Activated CD8-positive, alpha-beta memory T cell treated with anti-CD3 and anti-CD28 coated beads for 24 hours (primary cell): Measurements from ENCODE around the gene STX2.
"Not testable (repeated sequence)": the region's sequence is repeated elsewhere in the genome, so short reads cannot be mapped to it uniquely, and the experiment has no call there.

Experiments
- DNase-seq: peaks from one replicate; pipeline ENCODE4 v3.0.0-alpha.2; 2020

STX2 gene

GRCh38 chr12:130795906-130796305 is 43.1 kb downstream of the STX2 start:
- DNase-seq = no peak

DNA sequence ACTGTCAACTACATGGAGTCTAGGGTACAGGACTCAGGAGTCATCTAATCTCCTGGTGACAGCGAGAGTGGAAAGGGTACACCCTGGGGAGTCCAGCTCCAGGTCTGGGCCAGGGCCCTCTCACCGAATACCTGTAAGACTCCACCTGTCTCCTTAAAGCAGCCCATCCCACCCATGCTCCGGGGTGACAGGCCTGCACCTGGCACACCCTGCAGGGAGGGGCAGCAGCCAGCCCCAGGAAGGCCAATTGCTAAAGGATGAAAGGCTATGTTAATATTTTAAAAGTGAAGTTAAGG is 45.5 kb downstream of the STX2 start:
- DNase-seq = no peak

- no peak for DNase-seq
Measured at GRCh38 chr12:130792821-130793553, 46.1 kb downstream of the STX2 start.

DNA sequence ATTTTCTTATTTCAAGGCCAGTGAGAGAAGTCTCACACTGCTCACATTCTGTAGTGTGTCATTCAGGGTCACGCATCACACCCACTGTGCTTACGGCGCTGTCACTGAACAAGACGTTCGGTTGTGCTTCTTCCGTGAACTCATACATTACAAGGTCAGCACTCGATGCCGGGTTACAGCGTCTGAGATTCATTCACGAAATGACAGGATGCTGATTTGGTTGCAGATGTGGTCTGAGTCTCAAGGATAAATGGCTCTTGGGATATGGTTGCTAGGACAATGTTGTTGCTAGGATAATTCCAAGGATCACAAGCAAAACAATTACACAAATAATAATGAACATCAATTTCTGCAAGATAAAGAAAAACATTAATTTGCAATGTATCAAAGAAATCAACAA is 47.4 kb downstream of the STX2 start:
- DNase-seq = no peak

- DNase-seq = no peak
Measured at GRCh38 chr12:130788515-130788914, 50.5 kb downstream of the STX2 start.

- no peak for DNase-seq
Measured at GRCh38 chr12:130787445-130788410, 51.3 kb downstream of the STX2 start.

DNA sequence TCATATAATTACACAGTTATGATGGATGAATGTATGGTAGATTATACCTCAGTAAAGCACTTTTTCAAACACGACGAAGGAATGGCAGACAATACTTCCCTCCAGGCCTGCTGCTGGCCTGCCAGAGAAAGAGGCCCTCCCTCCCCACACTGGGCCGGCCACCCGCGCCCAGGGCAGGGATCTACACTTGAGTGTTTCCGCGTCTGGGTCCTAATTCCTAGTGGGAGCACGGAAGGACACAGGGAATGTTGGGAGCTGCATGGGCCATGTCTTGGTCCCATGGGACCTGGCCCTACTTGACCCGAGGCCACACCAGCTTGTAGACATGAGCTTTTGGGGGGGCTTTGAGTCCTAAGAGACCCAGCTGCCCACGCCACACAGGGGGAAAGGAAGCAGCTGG is 52.0 kb downstream of the STX2 start:
- no peak for DNase-seq

DNA sequence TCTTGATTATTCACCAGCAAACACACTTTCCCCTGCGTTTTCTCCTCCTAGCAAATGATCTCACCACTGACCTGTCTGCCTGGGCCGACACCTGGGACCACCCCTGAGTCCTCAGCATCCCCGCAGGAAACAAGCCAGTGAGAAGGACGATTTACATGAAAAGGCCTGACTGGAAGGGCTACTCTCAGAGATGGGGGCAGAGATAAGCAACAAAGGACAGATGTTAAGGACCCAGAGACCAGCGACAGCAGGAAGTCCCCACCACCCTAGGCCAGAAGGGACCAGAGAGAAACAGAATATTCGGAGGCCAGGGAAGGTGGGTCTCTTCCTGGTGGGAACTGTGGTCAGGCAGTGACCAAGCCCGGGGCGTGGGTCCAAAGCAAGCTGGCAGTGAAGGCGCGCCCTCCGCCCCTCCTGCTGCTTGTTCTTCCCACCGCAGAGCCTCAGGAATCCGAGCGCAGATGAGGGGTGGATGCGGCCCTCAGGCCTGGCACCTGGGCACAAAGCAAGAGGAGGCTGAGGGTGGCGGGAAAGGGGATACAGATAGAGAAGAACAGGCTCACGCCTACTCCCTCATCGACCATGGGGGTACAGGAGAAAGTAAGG is 55.8 kb downstream of the STX2 start:
- no peak for DNase-seq

DNA sequence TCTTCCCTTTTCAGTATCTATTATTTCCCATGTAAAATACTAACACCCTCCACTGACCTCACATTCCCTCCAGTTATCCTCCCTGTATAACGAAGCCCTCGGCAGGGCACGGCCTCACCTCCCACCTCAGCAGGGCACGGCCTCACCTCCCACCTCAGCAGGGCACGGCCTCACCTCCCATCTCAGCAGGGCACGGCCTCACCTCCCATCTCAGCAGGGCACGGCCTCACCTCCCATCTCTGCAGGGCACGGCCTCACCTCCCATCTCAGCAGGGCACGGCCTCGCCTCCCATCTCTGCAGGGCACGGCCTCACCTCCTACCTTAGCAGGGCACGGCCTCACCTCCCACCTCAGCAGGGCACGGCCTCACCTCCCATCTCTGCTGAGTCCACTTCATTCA is 56.8 kb downstream of the STX2 start:
- not testable (repeated sequence) for DNase-seq

GRCh38 chr12:130780880-130781575 is 58.0 kb downstream of the STX2 start:
- DNase-seq = no peak

DNA sequence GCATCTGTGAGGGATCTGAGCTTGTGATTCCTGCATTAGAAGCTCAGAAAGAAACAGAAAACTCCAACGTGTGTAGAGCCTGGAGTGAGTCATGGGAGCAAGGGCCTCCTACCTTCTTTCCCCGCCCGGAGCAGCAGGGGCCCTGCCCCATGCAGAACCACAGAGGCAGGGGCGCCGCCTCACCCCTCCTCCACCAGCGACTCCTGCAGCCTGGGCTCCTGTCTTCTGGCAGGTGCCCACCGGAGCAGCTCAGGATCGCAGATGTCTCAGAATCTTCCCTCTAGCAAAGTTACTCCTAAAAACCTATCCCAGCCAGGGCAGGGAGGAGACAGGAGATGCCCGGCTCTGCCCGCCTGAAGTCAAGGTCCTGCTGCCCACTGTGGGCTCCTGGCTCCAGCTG is 58.7 kb downstream of the STX2 start:
- no peak for DNase-seq

DNA sequence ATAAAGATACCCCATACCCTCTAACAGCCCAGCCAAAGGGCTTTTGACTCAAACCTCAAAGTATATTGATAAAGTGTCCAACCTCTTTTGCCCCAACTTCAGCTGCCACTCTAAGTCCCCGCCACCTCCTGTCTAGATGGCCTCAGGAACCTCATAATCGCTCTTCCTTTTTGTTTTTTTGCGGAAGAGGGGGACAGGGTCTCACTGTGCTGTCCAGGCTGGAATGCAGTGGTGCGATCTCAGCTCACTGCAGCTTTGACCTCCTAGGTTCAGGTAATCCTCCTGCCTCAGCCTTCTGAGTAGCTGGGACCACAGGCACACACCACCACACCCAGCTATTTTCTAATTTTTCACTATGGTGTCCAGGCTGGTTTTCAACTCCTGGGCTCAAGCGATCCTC is 60.3 kb downstream of the STX2 start:
- no peak for DNase-seq

- DNase-seq = no peak
Measured at GRCh38 chr12:130776857-130777339, 62.2 kb downstream of the STX2 start.

DNA sequence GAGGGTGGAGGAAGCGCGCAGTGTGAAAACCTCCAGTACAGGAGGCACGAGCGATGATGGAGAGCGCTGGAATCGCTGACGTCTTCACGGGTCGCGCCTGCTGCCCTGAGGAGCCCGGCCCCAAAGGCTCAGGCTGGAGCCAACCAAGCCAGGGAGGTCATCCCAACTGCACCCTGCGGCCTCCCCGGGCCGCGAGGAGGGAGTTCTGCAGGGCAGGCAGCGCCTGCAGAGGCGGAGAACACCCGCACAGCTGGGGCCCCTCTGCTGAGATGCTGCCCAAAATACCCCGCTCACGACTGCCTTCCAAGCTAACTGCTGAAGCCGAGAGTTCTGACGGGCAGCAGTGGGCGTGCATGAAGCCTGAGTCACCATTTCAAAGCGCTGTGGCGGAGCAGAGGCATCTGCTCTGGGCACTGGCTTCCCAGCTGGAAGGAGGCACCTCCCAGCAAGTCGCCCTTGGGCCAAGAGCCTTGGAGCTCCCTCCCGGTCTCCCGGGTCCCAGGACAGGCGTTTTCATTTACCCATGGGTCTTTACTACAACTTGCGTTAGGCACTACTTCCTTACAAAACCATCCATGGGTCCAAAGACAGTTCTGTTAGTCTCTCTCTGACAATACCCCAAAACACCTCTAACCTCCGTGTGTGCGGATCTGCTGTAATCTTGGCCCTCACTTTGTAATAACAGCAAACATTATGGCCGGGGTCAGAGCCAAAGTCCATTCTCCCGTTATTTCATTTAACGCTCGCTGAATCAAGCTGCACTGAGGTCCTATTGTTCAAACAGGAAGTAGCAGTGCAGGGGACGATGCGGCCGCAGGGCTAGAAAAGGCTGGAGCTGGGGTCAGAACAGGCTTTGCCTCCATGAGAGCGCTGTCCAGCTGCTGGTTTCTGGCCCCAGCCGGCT is 62.8 kb downstream of the STX2 start:
- peak; percentile 85 for DNase-seq

DNA sequence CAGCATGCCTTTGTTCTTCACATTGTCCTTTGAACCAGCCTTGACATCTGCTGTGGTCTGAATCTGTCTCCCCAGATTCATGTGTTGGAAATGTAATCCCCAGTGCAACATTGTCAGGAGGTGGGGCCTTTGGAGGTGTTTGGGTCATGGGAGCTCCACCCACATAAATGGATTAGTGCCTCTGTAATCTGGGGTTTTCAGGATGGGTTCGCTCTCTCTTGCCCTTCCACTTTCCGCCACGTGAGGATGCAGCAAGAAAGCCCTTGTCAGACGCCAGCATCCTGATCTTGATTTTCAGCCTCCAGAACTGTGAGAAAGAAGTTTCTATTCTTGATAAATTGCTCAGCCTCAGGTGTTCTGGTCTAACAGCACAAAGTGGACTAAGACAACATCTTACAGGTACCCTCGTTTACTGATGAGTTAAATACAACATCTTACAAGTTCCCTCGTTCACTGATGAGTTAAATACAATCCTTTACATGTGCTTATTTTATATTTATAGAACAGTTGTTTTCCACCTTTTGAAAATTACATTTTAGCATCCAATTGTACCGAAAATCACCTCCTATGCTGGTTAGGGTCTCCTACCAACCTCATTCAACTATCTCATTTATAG is 68.5 kb downstream of the STX2 start:
- DNase-seq = no peak

DNA sequence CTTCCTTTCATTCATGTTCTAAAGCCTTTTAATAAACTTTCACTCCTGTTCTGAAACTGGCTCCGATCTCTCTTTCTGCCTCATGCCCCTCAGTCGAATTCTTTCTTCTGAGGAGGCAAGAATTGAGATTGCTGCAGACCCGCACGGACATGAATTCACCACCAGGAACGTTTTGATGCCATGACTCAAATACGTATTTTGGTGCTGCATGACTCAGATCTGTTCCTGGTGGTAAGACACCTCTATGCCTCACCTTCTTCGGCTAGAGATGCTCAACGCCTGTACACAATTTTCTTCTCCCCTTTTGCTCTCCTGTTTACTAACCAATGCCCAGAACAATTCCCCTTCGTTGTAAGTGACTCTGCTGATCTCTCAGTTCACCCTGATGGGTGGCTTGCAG is 70.9 kb downstream of the STX2 start:
- DNase-seq = no peak

- DNase-seq = no peak
Measured at GRCh38 chr12:130766470-130766869, 72.6 kb downstream of the STX2 start.

GRCh38 chr12:130765186-130765659 is 73.8 kb downstream of the STX2 start:
- no peak for DNase-seq

DNA sequence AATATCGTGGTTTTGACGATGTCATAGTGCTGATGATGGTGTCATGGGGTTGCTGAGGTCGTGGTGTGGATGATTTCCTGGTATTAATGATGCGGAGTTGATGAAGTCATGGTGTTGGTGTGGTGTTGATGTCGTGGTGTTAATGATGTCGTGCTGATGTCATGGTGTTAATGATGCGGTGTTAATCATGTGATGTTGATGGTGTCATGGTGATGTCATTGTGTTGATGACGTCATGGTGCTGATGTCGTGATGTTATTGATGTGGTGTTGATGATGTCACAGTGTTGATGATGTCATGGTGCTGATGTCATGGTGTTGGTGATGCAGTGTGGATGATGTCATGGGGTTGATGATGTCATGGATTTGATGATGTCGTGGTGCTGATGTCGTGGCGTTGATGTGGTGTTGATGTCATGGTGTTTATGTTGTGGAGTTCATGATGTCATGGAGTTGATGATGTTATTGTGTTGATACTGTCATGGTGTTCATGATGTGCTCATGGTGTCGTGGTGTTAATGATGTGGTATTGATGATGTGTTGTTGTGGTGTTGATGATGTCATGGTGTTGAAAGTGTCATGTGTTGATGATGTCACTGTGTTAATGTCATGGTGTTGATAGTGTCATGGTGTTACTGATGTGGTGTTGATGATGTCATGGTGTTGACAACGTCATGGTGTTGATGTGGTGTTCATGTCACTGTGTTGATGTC is 74.4 kb downstream of the STX2 start:
- no peak for DNase-seq

DNA sequence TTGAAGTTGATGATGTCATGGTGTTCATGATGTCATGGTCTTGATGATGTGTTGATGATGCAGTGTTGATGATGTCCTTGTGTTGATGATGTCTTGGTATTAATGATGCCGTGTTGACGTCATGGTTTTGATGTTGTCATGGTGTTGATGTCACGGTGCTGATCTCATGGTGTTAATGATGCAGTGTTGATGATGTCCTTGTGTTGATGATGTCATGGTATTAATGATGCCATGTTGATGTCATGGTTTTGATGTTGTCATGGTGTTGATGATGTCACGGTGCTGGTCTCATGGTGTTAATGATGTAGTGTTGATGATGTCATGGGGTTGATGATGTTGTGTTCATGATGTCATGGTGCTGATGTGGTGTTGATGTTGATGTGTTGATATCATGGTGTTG is 75.0 kb downstream of the STX2 start:
- no peak for DNase-seq

DNA sequence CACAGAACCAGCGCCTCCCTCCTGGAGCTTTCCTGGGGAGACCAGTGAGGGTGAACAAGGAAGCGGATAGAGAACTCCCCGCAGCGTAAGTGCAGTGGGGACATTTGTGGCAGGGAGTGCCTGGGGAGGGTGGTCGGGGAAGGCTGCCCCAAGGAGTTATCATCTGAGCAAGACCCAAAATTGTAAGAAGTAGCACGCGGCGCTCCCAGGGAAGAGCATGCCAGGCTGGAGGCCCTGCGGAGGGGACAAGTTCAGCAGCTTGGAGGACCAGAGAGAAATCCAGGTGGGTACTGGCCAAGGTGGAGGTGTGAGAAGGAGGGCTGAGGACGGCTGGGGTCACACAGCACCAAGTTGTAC is 76.8 kb downstream of the STX2 start:
- no peak for DNase-seq
